Neural cell (in vitro differentiated cells): Measurements from ENCODE around the gene TNFSF12.

Source experiments
- CTCF ChIP-seq: fragments of 450-650 bp; IDR thresholded peaks from 2 replicates; pipeline ENCODE4 v1.5.1; 2014; ENCODE audit warnings: antibody characterized with exemption, mild to moderate bottlenecking, moderate library complexity; ENCODE audit not compliant: poor library complexity, severe bottlenecking
- REST ChIP-seq: IDR thresholded peaks from 2 replicates; pipeline ENCODE4 v1.6.1; 2012; ENCODE audit warnings: borderline replicate concordance

DNA sequence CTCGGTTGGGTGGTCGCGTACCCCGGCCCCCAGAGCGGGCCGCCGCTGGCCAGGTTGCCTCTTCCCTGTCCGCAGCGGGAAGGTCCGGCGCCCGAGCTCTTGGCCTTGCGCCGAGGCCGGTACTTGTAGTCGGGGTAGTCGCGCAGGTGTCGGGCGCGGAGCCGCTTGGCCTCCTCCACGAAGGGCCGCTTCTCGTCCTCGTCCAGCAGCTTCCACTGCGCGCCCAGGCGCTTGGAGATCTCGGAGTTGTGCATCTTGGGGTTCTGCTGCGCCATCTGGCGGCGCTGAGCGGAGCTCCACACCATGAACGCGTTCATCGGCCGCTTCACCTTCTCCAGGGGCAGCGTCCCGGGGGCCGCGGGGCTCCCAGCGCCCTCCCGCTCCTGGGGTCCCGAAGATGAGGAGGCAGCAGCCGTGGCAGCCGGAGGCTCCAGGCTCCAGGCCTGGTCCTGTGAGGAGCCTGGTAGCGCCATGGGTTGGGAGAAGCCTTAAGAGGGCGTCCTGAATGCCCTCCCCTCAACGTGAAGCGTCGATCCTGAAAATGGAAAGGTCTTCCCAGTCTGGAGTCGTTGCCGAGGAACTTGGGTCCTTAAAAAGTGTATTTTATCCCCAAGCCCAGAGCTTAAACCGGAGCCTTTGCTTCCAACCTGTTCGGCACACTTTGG, 40.5 kb downstream of the TNFSF12 start:
- TF ChIP-seq CTCF (peak; percentile 82), REST (no peak)
